ENCODE results near the gene B3GNT8.
"Not testable (repeated sequence)": the region's sequence is repeated elsewhere in the genome, so short reads cannot be mapped to it uniquely, and the experiment has no call there.

Gene B3GNT8

GRCh38 chr19:41436674-41436951 is 9.4 kb upstream of the B3GNT8 start:
- CTCF ChIA-PET, result interaction anchor here (1.2 to 3.5 kb wide), 3 partner anchors 13 to 174 kb away, joined by 3 to 27 read pairs (median 3); no protein-coding TSS in a partner anchor

GRCh38 chr19:41435936-41436673 is 8.9 kb upstream of the B3GNT8 start:
- ChIA-PET POLR2A (interaction anchor here (0.6 kb wide), 2 partner anchors 21 to 64 kb away, joined by 3 to 7 read pairs; no protein-coding TSS in a partner anchor), CTCF (interaction anchor here (1.2 to 3.5 kb wide), 3 partner anchors 13 to 128 kb away, joined by 3 to 27 read pairs (median 3); no protein-coding TSS in a partner anchor)
- TF ChIP-seq CTCF (IDR thresholded peaks at IDR 0.05; ENCODE audit: control extremely low read depth, extremely low read depth, low read depth, missing control alignments), result no peak
- no peak for DNase-seq (ENCODE audit: extremely low spot score)

More at GRCh38 chr19:41436674-41436951, 9.4 kb upstream of the B3GNT8 start:
- DNase-seq (ENCODE audit: extremely low spot score), result no peak
- POLR2A ChIA-PET, result interaction anchor here (0.6 kb wide), 1 partner anchor 21 kb away, joined by 7 read pairs; no protein-coding TSS in a partner anchor
- TF ChIP-seq CTCF (IDR thresholded peaks at IDR 0.05; ENCODE audit: control extremely low read depth, extremely low read depth, low read depth, missing control alignments), result no peak

- POLR2A ChIA-PET, result interaction anchor here (0.6 kb wide), 1 partner anchor 65 kb away, joined by 3 read pairs; no protein-coding TSS in a partner anchor
- CTCF ChIA-PET, result interaction anchor here (1.2 to 3.5 kb wide), 3 partner anchors 14 to 128 kb away, joined by 3 to 27 read pairs (median 3); no protein-coding TSS in a partner anchor
- not testable (repeated sequence) for DNase-seq (ENCODE audit: extremely low spot score)
These were observed 8.2 kb upstream of the B3GNT8 start for GRCh38 chr19:41435376-41435775.

- CTCF ChIA-PET, result interaction anchor here (4.2 kb wide), 1 partner anchor 15 kb away, joined by 19 read pairs; no protein-coding TSS in a partner anchor
- DNase-seq (ENCODE audit: extremely low spot score), result no peak
- POLR2A ChIA-PET, result interaction anchor here (0.7 kb wide), 1 partner anchor 23 kb away, joined by 4 read pairs; no protein-coding TSS in a partner anchor
- TF ChIP-seq CTCF (IDR thresholded peaks at IDR 0.05; ENCODE audit: control extremely low read depth, extremely low read depth, low read depth, missing control alignments), result no peak
These were observed 7.3 kb upstream of the B3GNT8 start for GRCh38 chr19:41434450-41434849.

- no peak for TF ChIP-seq CTCF (IDR thresholded peaks at IDR 0.05; ENCODE audit: control extremely low read depth, extremely low read depth, low read depth, missing control alignments)
- no peak for DNase-seq (ENCODE audit: extremely low spot score)
- ChIA-PET POLR2A (no interaction called here), CTCF (interaction anchor here (4.2 kb wide), 1 partner anchor 16 kb away, joined by 19 read pairs; no protein-coding TSS in a partner anchor)
These were observed 6.0 kb upstream of the B3GNT8 start for GRCh38 chr19:41433171-41433570.

- peak; percentile 41 for TF ChIP-seq CTCF (IDR thresholded peaks at IDR 0.05; ENCODE audit: control extremely low read depth, extremely low read depth, low read depth, missing control alignments)
- POLR2A ChIA-PET, result interaction anchor here (0.6 kb wide), 1 partner anchor 117 kb away, joined by 3 read pairs; no protein-coding TSS in a partner anchor
- CTCF ChIA-PET, result interaction anchor here (0.9 to 4.2 kb wide), 7 partner anchors 8 to 139 kb away, joined by 3 to 19 read pairs (median 4); partner anchors contain the start of gene DMAC2
- no peak for DNase-seq (ENCODE audit: extremely low spot score)
These were observed 4.5 kb upstream of the B3GNT8 start for GRCh38 chr19:41431426-41432386.
